MM.1S (cell line): Measurements from ENCODE around the gene USF2.

Experiments
- DNase-seq: peaks from one replicate; pipeline ENCODE4 v3.0.0-alpha.2; 2015
- H2AFZ ChIP-seq: fragments of 300-600 bp; sonication (generic); 2 replicates; pipeline ENCODE4 v1.6.0; 2016; ENCODE audit warnings: antibody characterized with exemption, low read length
- H3F3A ChIP-seq: fragments of 300-600 bp; sonication (generic); 2 replicates; pipeline ENCODE4 v1.6.1; 2016; ENCODE audit warnings: mild to moderate bottlenecking, antibody characterized with exemption, low read length, moderate library complexity, mixed read lengths; ENCODE audit not compliant: insufficient read depth
- H3K27ac ChIP-seq: fragments of 300-600 bp; sonication (generic); 2 replicates; pipeline ENCODE4 v1.5.1; 2016; ENCODE audit warnings: mild to moderate bottlenecking, low read length
- H3K27me3 ChIP-seq: fragments of 300-600 bp; sonication (generic); replicated peaks from 2 replicates; pipeline ENCODE4 v1.6.0; 2016; ENCODE audit warnings: low read length; ENCODE audit not compliant: insufficient read depth
- H3K36me3 ChIP-seq: fragments of 300-600 bp; sonication (generic); replicated peaks from 2 replicates; pipeline ENCODE4 v1.6.1; 2016; ENCODE audit warnings: mild to moderate bottlenecking, low read length, mixed read lengths; ENCODE audit not compliant: insufficient read depth
- H3K4me1 ChIP-seq: fragments of 300-600 bp; sonication (generic); 2 replicates; pipeline ENCODE4 v1.6.1; 2016; ENCODE audit warnings: low read length, mixed read lengths
- H3K4me2 ChIP-seq: fragments of 300-600 bp; sonication (generic); 2 replicates; pipeline ENCODE4 v1.6.0; 2016; ENCODE audit warnings: low read depth, low read length
- H3K4me3 ChIP-seq: fragments of 300-600 bp; sonication (generic); 2 replicates; pipeline ENCODE4 v1.5.1; 2016; ENCODE audit warnings: low read length, mixed read lengths
- H3K79me2 ChIP-seq: fragments of 300-600 bp; sonication (generic); 2 replicates; pipeline ENCODE4 v1.6.1; 2016; ENCODE audit warnings: mixed run types, low read length, mixed read lengths
- H3K9ac ChIP-seq: fragments of 300-600 bp; sonication (generic); 2 replicates; pipeline ENCODE4 v1.6.1; 2016; ENCODE audit warnings: low read length, mixed read lengths
- H3K9me2 ChIP-seq: fragments of 300-600 bp; sonication (generic); replicated peaks from 2 replicates; pipeline ENCODE4 v1.6.1; 2016; ENCODE audit warnings: mild to moderate bottlenecking, low read length, mixed read lengths; ENCODE audit not compliant: insufficient read depth
- H3K9me3 ChIP-seq: fragments of 300-600 bp; sonication (generic); replicated peaks from 2 replicates; pipeline ENCODE4 v1.6.1; 2016; ENCODE audit warnings: mild to moderate bottlenecking, low read length, mixed read lengths; ENCODE audit not compliant: insufficient read depth
- H4K20me1 ChIP-seq: fragments of 300-600 bp; sonication (generic); 2 replicates; pipeline ENCODE4 v1.6.1; 2016; ENCODE audit warnings: mild to moderate bottlenecking, low read length, moderate library complexity, mixed read lengths; ENCODE audit not compliant: insufficient read depth
- EZH2 ChIP-seq: fragments of 300-600 bp; sonication (generic); optimal IDR thresholded peaks from 2 replicates; pipeline ENCODE3; 2017; ENCODE audit warnings: low read depth, mild to moderate bottlenecking, antibody characterized with exemption, low read length, mixed read lengths
- EZH2phosphoT487 ChIP-seq: fragments of 300-600 bp; sonication (generic); IDR thresholded peaks from 2 replicates; pipeline ENCODE4 v1.6.1; 2018; ENCODE audit warnings: antibody characterized with exemption, low read length
- TF ChIP-seq, protein P1 (sequence below): fragments of 300-600 bp; sonication (generic); IDR thresholded peaks from 2 replicates; pipeline ENCODE4 v1.5.1; 2016; ENCODE audit warnings: antibody characterized with exemption, low read length, mixed read lengths

The USF2 gene

DNA sequence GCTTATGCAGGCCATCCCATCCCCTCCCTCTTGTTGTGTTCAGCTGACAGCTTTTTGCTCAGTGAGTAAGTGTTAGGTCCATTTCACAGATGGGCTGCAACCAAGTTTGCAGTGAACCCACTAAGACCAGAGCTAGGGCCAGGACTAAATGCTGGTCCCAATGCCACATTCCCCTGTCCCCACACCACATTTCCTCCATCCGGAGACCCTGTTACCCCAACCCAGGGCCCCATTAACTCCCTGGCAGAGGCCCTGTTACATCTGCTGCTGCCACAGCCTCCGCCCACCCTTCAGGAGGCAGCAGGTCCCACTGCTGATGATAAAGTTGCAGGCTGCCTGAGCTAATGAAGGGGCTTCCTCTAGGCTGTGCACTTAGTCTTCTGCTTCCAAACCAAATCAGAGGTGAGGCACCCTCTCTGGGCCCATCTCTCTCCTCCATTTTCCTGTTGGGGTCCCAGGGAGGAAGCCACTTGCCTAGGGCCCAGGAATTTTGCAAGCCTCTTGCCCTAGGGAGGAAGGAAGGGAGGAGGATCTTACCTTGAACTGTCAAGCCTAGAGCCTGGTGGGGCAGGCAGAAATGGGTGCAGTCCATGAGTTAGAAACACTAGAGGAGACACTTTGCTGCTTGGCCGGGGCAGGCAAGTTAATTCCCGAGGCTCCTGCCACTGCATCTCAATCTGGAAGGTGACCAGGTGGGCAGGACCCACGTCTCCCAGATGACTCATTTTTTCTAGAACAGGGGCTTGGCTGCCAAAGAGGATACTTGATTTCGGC is 3.4 kb upstream of the USF2 start:
- Histone ChIP-seq H3K9ac (no peak overlapping the region), H2AFZ (no peak overlapping the region), H4K20me1 (no peaks in the 10 kb centered on the region), H3K27me3 (no peaks in the 10 kb centered on the region), H3K27ac (no peak overlapping the region), H3K36me3 (no peaks in the 10 kb centered on the region), H3K9me2 (no peaks in the 10 kb centered on the region), H3K9me3 (no peaks in the 10 kb centered on the region), H3K4me3 (no peak overlapping the region), H3K4me2 (no peak overlapping the region), H3K4me1 (no peaks in the 10 kb centered on the region), H3K79me2 (peaks cover 26% of the 10 kb centered on the region), H3F3A (peaks cover 10% of the 10 kb centered on the region)
- no peak for DNase-seq
- no peak for TF ChIP-seq EZH2
- TF ChIP-seq EZH2phosphoT487: no peak
- TF ChIP-seq, protein P1, sequence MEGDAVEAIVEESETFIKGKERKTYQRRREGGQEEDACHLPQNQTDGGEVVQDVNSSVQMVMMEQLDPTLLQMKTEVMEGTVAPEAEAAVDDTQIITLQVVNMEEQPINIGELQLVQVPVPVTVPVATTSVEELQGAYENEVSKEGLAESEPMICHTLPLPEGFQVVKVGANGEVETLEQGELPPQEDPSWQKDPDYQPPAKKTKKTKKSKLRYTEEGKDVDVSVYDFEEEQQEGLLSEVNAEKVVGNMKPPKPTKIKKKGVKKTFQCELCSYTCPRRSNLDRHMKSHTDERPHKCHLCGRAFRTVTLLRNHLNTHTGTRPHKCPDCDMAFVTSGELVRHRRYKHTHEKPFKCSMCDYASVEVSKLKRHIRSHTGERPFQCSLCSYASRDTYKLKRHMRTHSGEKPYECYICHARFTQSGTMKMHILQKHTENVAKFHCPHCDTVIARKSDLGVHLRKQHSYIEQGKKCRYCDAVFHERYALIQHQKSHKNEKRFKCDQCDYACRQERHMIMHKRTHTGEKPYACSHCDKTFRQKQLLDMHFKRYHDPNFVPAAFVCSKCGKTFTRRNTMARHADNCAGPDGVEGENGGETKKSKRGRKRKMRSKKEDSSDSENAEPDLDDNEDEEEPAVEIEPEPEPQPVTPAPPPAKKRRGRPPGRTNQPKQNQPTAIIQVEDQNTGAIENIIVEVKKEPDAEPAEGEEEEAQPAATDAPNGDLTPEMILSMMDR: no peak

DNA sequence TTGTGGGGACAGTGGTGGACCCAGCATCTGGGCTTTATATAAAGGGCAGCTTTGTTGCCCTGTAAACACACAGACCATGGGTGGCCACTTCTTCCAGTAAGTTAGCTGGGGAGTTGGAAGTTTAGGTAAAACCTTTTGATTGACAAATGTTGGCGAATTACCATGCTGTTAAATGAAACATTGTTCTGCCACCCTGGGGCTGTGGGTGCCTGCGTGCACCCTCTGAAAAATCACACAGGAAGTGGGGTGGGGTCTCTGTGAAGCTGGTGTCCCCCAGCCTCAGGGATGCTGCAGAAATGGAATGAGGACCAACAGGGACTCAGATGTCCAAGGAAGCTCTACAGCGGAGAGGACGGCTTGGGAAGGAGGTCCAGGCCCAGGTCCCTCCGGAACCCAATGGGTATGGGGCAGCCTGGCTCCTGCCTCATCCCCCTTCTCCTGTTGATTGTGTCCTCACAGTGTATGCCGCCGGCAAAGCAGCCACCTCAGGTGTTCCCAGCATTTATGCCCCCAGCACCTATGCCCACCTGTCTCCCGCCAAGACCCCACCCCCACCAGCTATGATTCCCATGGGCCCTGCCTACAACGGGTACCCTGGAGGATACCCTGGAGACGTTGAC is 2.8 kb upstream of the USF2 start:
- Histone ChIP-seq H3K4me3 (no peak overlapping the region), H3K4me2 (no peak overlapping the region), H3K9me3 (no peaks in the 10 kb centered on the region), H3K36me3 (no peaks in the 10 kb centered on the region), H3K4me1 (no peaks in the 10 kb centered on the region), H3K9ac (no peak overlapping the region), H3F3A (peaks cover 10% of the 10 kb centered on the region), H4K20me1 (no peaks in the 10 kb centered on the region), H2AFZ (no peak overlapping the region), H3K27me3 (no peaks in the 10 kb centered on the region), H3K27ac (no peak overlapping the region), H3K9me2 (no peaks in the 10 kb centered on the region), H3K79me2 (peaks cover 30% of the 10 kb centered on the region)
- no peak for DNase-seq
- TF ChIP-seq, protein P1: no peak
- TF ChIP-seq EZH2: no peak
- no peak for TF ChIP-seq EZH2phosphoT487

DNA sequence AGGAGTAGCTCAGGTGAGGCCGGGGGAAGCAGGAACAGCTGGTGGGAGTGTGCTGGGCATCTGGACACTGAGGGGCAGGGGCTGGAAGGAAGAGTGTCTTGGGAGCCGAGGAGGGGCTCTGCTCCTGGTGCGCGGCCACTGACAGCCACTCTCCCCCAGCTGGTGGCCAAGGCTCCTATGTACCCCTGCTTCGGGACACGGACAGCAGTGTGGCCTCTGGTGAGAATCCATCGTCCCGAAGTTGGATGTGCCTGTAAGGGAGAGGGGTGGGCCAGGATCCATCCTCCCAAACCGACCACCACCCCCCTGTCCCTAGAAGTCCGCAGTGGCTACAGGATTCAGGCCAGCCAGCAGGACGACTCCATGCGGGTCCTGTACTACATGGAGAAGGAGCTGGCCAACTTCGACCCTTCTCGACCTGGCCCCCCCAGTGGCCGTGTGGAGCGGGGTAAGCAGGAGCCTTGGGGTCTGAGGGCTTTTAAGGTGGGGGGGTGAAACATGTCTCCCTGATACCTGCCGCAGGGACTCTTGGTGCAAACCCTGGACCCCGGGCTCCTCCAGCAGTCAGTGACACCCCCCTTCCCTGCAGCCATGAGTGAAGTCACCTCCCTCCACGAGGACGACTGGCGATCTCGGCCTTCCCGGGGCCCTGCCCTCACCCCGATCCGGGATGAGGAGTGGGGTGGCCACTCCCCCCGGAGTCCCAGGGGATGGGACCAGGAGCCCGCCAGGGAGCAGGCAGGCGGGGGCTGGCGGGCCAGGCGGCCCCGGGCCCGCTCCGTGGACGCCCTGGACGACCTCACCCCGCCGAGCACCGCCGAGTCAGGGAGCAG is 2.0 kb upstream of the USF2 start:
- no peaks in the 10 kb centered on the region for H3K9me2 ChIP-seq
- peak overlapping the region; percentile 73 for H3K4me3 ChIP-seq
- H3K79me2 ChIP-seq: peaks cover 33% of the 10 kb centered on the region
- H3K4me1 ChIP-seq: no peaks in the 10 kb centered on the region
- no peak overlapping the region; the same call in 1 of the 2 replicates for H3K27ac ChIP-seq
- peak overlapping the region; percentile 40; the same call in 1 of the 2 replicates for H2AFZ ChIP-seq
- 0 out of 2 replicates have a peak, but pooled peaks cover 2% of the 10 kb centered on the region for H3K36me3 ChIP-seq
- H3K27me3 ChIP-seq: no peaks in the 10 kb centered on the region
- H4K20me1 ChIP-seq: no peaks in the 10 kb centered on the region
- no peaks in the 10 kb centered on the region for H3K9me3 ChIP-seq
- H3F3A ChIP-seq: peaks cover 10% of the 10 kb centered on the region
- peak overlapping the region; percentile 93 for H3K4me2 ChIP-seq
- TF ChIP-seq EZH2 (no peak), EZH2phosphoT487 (no peak)
- TF ChIP-seq, protein P1: no peak
- DNase-seq: no peak
- H3K9ac ChIP-seq: peak overlapping the region; percentile 73; the same call in 1 of the 2 replicates
